IMR-90 (cell line): ENCODE results near the gene IRAK3. TPM values are rescaled to one million over a fixed set of nuclear protein-coding genes. Genes with fewer than 3 reads are reported as not detected.

Experiments
- ATAC-seq: fragments of 200-7000 bp; cut with Tn5 transposase; 2 replicates; pipeline ENCODE4 v1.9.1; 2020; ENCODE audit warnings: low read depth, mild to moderate bottlenecking, moderate library complexity
- BruUV-seq: library from RNA; stranded (reverse); fragments of 400-500 nt; replicated peaks from 2 replicates; lab custom pipeline; 2021; lab: Mats Ljungman, UMichigan
- CTCF ChIA-PET: fragments of 300-600 bp; formaldehyde crosslinking; extraction: SDS; loops from one replicate; lab custom pipeline; 2021; ENCODE audit warnings: antibody characterized with exemption; lab: Yijun Ruan, JAX
- POLR2A ChIA-PET: fragments of 300-600 bp; sonication (Branson Sonifier 250); formaldehyde crosslinking; loops from one replicate; lab custom pipeline; 2022; ENCODE audit warnings: antibody characterized with exemption; ENCODE audit not compliant: unreplicated experiment; lab: Charles Lee
- DNase-seq: peaks from one replicate; pipeline ENCODE4 v3.0.0; 2013
- H2AFZ ChIP-seq: replicated peaks from 2 replicates; pipeline ENCODE3; 2013; ENCODE audit warnings: low read length, mild to moderate bottlenecking; ENCODE audit not compliant: poor library complexity
- H2AK5ac ChIP-seq: 2 replicates; pipeline ENCODE4 v1.6.1; 2013; ENCODE audit warnings: low read depth, low read length, inconsistent platforms
- H2AK9ac ChIP-seq: replicated peaks from 2 replicates; pipeline ENCODE3; 2013; ENCODE audit warnings: mild to moderate bottlenecking, low read depth, low read length, moderate library complexity; ENCODE audit not compliant: poor library complexity
- H2BK120ac ChIP-seq: 2 replicates; pipeline ENCODE4 v1.6.1; 2013; ENCODE audit warnings: low read depth, low read length, inconsistent platforms
- H2BK15ac ChIP-seq: 3 replicates; pipeline ENCODE4 v1.6.1; 2013; ENCODE audit warnings: low read depth, low read length, inconsistent platforms
- H2BK20ac ChIP-seq: 2 replicates; pipeline ENCODE4 v1.6.1; 2013; ENCODE audit warnings: low read depth, mild to moderate bottlenecking, inconsistent platforms, low read length, moderate library complexity
- H2BK5ac ChIP-seq: 2 replicates; pipeline ENCODE4 v1.6.1; 2013; ENCODE audit warnings: mild to moderate bottlenecking, low read depth, low read length, inconsistent platforms; ENCODE audit not compliant: poor library complexity, severe bottlenecking
- H3K14ac ChIP-seq: replicated peaks from 2 replicates; pipeline ENCODE4 v1.6.1; 2013; ENCODE audit warnings: low read depth, low read length, inconsistent platforms
- H3K18ac ChIP-seq: 2 replicates; pipeline ENCODE4 v1.6.1; 2013; ENCODE audit warnings: low read depth, low read length, control low read depth
- H3K23ac ChIP-seq: 2 replicates; pipeline ENCODE4 v1.6.1; 2013; ENCODE audit warnings: low read depth, low read length, inconsistent platforms
- H3K27ac ChIP-seq: 2 replicates; pipeline ENCODE4 v1.5.1; 2013; ENCODE audit warnings: mild to moderate bottlenecking, control low read depth, low read length; ENCODE audit not compliant: insufficient read depth
- H3K27me3 ChIP-seq: 2 replicates; pipeline ENCODE4 v1.6.1; 2013; ENCODE audit warnings: low read length; ENCODE audit not compliant: control insufficient read depth, insufficient read depth
- H3K36me3 ChIP-seq: 2 replicates; pipeline ENCODE4 v1.6.1; 2013; ENCODE audit warnings: low read length, mixed read lengths; ENCODE audit not compliant: control insufficient read depth, insufficient read depth
- H3K4ac ChIP-seq: 2 replicates; pipeline ENCODE4 v1.6.1; 2013; ENCODE audit warnings: low read depth, low read length, inconsistent platforms
- H3K4me1 ChIP-seq: 2 replicates; pipeline ENCODE4 v1.6.1; 2013; ENCODE audit warnings: low read length, mixed read lengths; ENCODE audit not compliant: control insufficient read depth, insufficient read depth
- H3K4me2 ChIP-seq: 2 replicates; pipeline ENCODE4 v1.6.1; 2013; ENCODE audit warnings: low read depth, mild to moderate bottlenecking, control low read depth, low read length, moderate library complexity
- H3K4me3 ChIP-seq: 2 replicates; pipeline ENCODE4 v1.5.1; 2013; ENCODE audit warnings: low read depth, mild to moderate bottlenecking, control low read depth, low read length, moderate library complexity; ENCODE audit not compliant: insufficient read depth
- H3K56ac ChIP-seq: 2 replicates; pipeline ENCODE4 v1.6.1; 2013; ENCODE audit warnings: low read length, inconsistent platforms; ENCODE audit not compliant: insufficient read depth; ENCODE audit errors: extremely low read depth
- H3K79me1 ChIP-seq, 2 experiments: 2 replicates each; pipeline ENCODE4 v1.6.1; 2013; ENCODE audit warnings: low read length in 2 of 2, inconsistent platforms in 1 of 2, low read depth in 1 of 2
- H3K9ac ChIP-seq: 2 replicates; pipeline ENCODE4 v1.6.1; 2013; ENCODE audit warnings: low read depth, low read length, control low read depth
- H3K9me1 ChIP-seq: 2 replicates; pipeline ENCODE4 v1.6.1; 2013; ENCODE audit warnings: low read length, inconsistent platforms; ENCODE audit not compliant: insufficient read depth
- H3K9me3 ChIP-seq: 2 replicates; pipeline ENCODE4 v1.6.1; 2013; ENCODE audit warnings: low read length; ENCODE audit not compliant: control insufficient read depth, insufficient read depth
- H4K20me1 ChIP-seq: 2 replicates; pipeline ENCODE4 v1.6.1; 2013; ENCODE audit warnings: low read length, inconsistent platforms; ENCODE audit not compliant: insufficient read depth
- H4K5ac ChIP-seq: 2 replicates; pipeline ENCODE4 v1.6.1; 2013; ENCODE audit warnings: mild to moderate bottlenecking, low read depth, low read length, control low read depth
- H4K8ac ChIP-seq, 2 experiments: 2 replicates each; pipeline ENCODE4 v1.6.1; 2013; ENCODE audit warnings: low read depth in 2 of 2, low read length in 2 of 2, control low read depth in 1 of 2, inconsistent platforms in 1 of 2
- H4K91ac ChIP-seq: 2 replicates; pipeline ENCODE4 v1.6.1; 2013; ENCODE audit warnings: low read depth, low read length, inconsistent platforms; ENCODE audit not compliant: insufficient read depth
- CTCF ChIP-seq: conservative IDR thresholded peaks from 2 replicates; pipeline ENCODE4 v1.5.1; 2012; ENCODE audit warnings: mild to moderate bottlenecking, low read depth, low read length, improper control_type of control experiment
- MAFK ChIP-seq: IDR thresholded peaks from 2 replicates; pipeline ENCODE4 v1.6.1; 2012; ENCODE audit warnings: low read depth, low read length, improper control_type of control experiment
- RAD21 ChIP-seq: IDR thresholded peaks from 2 replicates; pipeline ENCODE4 v1.6.1; 2012; ENCODE audit warnings: low read length, improper control_type of control experiment
- RCOR1 ChIP-seq: IDR thresholded peaks from 2 replicates; pipeline ENCODE4 v1.6.1; 2012; ENCODE audit warnings: mild to moderate bottlenecking, low read length, improper control_type of control experiment; ENCODE audit not compliant: insufficient replicate concordance
- WGBS, 2 experiments: methylation state at CpG; one replicate each; pipeline versions ENCODE4 v1.1.5 to v1.1.7; 2013; ENCODE audit warnings: missing lambda C conversion rate in 2 of 2; ENCODE audit not compliant: insufficient read length in 1 of 2; ENCODE audit errors: extremely low coverage in 2 of 2; 5-methylcytosine and 5-hydroxymethylcytosine counted together
- dilution Hi-C: fragments of 300-500 bp; cut with HindIII; formaldehyde crosslinking; loops from one replicate; pipeline ENCODE4 v1.14.3; 2018; ENCODE audit warnings: low sequenced_read_pairs; ENCODE audit not compliant: unreplicated experiment
- in situ Hi-C: fragments of 300-500 bp; cut with MboI; formaldehyde crosslinking; loops from 3 replicates; pipeline ENCODE4 v1.14.3; 2019; ENCODE audit warnings: low sequenced_read_pairs, inconsistent platforms, mixed read lengths
- intact Hi-C: fragments of 100-400 bp; cut with micrococcal nuclease; formaldehyde crosslinking; loops from 2 replicates; pipeline ENCODE4 v1.10.0; 2022
- polyA plus RNA-seq, 3 experiments: library from polyadenylated mRNA; depleted of rRNA; stranded (reverse); fragments of >200 nt; gene quantifications; 2 replicates each; pipeline ENCODE4 v1.2.3, GENCODE V29; 2012; ENCODE audit warnings: low replicate concordance in 1 of 3
- total RNA-seq: library from RNA; depleted of rRNA; stranded (reverse); fragments of >200 nt; gene quantifications from 2 replicates; pipeline ENCODE4 v1.2.3, GENCODE V29; 2012

Gene IRAK3
- total and polyA plus RNA-seq, 2 of the 4 experiments (the other 2 are of a cell fraction) = 0.53 to 0.72 TPM

DNA sequence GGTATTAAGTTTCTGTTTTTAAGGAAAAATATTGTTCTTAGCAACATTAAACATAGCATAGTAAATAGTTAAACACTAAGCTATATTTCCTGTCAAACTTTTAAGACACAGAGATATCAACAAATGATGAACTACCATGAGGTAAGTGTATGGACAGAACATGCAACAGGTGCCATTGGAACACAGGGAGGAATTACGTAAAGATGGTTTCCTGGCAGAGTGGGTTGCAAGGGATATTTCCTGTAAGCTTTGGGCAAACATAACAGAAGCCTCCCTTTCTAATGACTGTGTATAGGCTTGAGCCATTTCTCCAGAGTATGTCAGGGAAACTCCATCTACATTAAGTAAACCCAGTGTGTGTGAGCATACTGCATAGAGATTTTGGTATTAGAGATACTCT lies 81.6 kb downstream of the IRAK3 start:
- no peak overlapping the region for H3K9ac ChIP-seq
- no peak overlapping the region for H3K18ac ChIP-seq
- H2AFZ ChIP-seq = no peak overlapping the region
- no peak for ATAC-seq
- no peak overlapping the region for H2BK120ac ChIP-seq
- WGBS, 2 experiments = no CpG with 5 or more reads among the region's 1 CpG
- H3K9me3 ChIP-seq = no peaks in the 10 kb centered on the region
- H2AK5ac ChIP-seq = no peak overlapping the region
- ChIA-PET POLR2A (no interaction called here), CTCF (interaction anchor here (1.1 to 2.3 kb wide), 7 partner anchors 9 to 160 kb away, joined by 3 to 14 read pairs (median 4); partner anchors contain the start of gene HELB)
- H3K27ac ChIP-seq = no peak overlapping the region
- no peaks in the 10 kb centered on the region for H4K20me1 ChIP-seq
- H4K8ac ChIP-seq = no peak overlapping the region
- H2BK15ac ChIP-seq = no peak overlapping the region
- intact Hi-C loops (no loop called here), dilution Hi-C loops (no loop called here), in situ Hi-C loops (loop anchor here (10.0 kb wide), 2 partner anchors 134 to 444 kb away; no protein-coding TSS in a partner anchor)
- no peak overlapping the region for H3K4me3 ChIP-seq
- H3K36me3 ChIP-seq = no peaks in the 10 kb centered on the region
- H3K27me3 ChIP-seq = peaks cover 14% of the 10 kb centered on the region
- H3K23ac ChIP-seq = no peak overlapping the region
- no peaks in the 10 kb centered on the region for H3K79me1 ChIP-seq
- H2BK20ac ChIP-seq = no peak overlapping the region
- no peak for DNase-seq
- H2BK5ac ChIP-seq = no peak overlapping the region
- no TSS peak for BruUV-seq
- H3K9me1 ChIP-seq = no peaks in the 10 kb centered on the region
- no peaks in the 10 kb centered on the region for H3K4me1 ChIP-seq
- no peak overlapping the region for H3K14ac ChIP-seq
- TF ChIP-seq RAD21 (no peak), MAFK (no peak), CTCF (no peak), RCOR1 (no peak)
- H4K5ac ChIP-seq = no peak overlapping the region
- no peak overlapping the region for H3K4me2 ChIP-seq
- no peak overlapping the region for H3K4ac ChIP-seq
- H3K56ac ChIP-seq = no peak overlapping the region
- no peak overlapping the region for H2AK9ac ChIP-seq
- no peak overlapping the region for H4K91ac ChIP-seq
